ENCODE results near the gene STX16. TPM values are rescaled to one million over a fixed set of nuclear protein-coding genes. Genes with fewer than 3 reads are reported as not detected.

Gene STX16
- total and polyA plus RNA-seq, 8 donors: 50.4 to 105 (median 95.0) TPM

DNA sequence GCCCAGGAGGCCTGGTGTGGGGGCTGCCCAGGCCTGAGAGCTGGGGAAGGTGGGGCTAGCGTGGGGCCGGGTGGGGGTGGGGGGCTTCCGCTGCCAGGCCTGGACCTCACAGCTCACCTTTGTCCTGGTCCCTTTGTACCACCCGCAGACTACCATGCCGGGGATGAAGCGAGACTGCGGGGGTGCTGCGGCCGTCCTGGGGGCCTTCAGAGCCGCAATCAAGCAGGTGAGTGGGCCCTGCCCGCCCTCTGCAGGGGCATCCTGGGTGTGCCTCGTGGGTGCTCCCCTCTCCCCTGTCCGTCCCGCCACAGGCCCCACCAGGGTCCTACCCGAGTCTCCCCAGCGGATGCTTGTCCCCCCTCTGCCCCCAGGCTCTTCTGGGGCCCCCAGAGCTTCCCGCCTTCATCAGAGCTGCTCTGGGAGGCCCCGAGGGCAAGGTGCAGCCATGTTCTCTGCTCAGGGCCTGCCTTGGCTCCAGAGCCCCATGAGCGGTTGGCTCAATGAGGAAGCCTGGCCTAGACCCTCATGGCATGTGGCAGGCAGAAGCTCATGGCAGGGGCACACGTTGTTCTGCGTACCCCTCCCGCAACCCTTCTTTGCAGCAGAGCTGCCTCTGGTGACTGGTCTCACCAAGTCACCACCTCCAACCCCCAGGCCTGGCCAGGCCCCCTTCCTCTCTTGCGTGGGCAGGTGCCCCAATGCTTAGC lies 56.0 kb downstream of the STX16 start:
- ATAC-seq (no peak), DNase-seq (peak in 2 of 4 donors; percentile 20 to 71)
- Histone ChIP-seq H3K4me3 (no peak overlapping the region), H3K27me3 (no peaks in the 10 kb centered on the region), H3K36me3 (peaks cover 0 to 54% of the 10 kb centered on the region in 2 donors), H3K9me3 (no peaks in the 10 kb centered on the region), H3K4me1 (no peaks in the 10 kb centered on the region), H3K27ac (no peak overlapping the region)
- intact Hi-C loops (cut with DNase I): no loop called here
- TF ChIP-seq, protein P1, sequence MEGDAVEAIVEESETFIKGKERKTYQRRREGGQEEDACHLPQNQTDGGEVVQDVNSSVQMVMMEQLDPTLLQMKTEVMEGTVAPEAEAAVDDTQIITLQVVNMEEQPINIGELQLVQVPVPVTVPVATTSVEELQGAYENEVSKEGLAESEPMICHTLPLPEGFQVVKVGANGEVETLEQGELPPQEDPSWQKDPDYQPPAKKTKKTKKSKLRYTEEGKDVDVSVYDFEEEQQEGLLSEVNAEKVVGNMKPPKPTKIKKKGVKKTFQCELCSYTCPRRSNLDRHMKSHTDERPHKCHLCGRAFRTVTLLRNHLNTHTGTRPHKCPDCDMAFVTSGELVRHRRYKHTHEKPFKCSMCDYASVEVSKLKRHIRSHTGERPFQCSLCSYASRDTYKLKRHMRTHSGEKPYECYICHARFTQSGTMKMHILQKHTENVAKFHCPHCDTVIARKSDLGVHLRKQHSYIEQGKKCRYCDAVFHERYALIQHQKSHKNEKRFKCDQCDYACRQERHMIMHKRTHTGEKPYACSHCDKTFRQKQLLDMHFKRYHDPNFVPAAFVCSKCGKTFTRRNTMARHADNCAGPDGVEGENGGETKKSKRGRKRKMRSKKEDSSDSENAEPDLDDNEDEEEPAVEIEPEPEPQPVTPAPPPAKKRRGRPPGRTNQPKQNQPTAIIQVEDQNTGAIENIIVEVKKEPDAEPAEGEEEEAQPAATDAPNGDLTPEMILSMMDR (IDR thresholded peaks at IDR 0.05): no peak

DNA sequence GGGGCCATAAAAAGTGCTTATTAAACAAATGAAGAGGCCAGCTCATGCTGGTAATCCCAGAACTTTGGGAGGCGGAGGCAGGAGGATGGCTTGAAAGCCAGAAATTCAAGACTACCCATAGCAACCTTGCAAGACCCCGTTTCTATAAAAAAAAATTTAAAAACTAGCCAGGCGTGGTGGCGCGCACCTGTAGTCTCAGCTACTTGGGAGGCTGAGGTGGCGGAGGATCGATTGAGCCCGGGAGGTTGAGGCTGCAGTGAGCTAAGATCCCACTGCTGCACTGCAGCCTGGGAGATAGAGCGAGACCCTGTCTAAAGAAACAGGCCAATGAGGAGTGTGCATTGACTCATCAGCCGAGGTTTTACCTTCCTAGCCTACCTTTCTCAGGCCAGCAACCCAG lies 56.7 kb downstream of the STX16 start:
- DNase-seq: peak in 1 of 4 donors; percentile 19
- no peak for ATAC-seq

DNA sequence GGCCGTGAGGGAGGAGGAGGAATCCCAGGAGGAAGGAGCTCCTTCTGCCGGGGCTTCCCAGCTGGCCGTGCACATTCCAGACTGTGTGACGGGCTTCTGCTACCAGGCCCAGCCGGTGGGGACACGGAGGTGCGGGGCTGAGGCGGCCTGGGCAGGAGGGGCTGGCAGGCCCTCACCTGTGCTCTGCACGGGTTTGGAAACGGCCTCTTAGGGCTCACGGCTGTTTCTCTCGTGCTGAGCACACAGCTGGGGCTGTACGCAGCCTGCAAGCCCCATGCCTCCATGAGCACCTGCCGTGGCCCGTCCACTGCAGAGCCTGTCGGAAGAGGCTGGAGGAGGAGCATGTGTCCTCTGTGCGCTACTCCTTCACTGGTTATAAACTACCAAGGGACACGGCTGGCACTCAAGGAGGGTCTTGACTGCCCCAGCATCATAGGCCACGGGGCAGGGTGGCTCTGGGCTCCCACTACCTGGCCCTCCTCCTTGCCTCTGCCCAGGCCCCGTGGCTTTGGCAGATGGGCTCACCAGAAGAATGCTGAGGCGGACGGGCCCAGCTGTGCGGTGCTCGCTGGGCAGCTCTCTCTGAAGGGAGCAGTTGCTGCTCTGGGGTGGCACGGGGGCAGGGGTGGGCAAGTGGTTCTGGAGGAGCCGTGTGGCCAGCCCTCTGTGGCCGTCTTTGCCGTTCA lies 57.3 kb downstream of the STX16 start:
- no peak overlapping the region for H3K27ac ChIP-seq
- no peaks in the 10 kb centered on the region for H3K27me3 ChIP-seq
- intact Hi-C loops (cut with DNase I): no loop called here
- H3K4me1 ChIP-seq: no peaks in the 10 kb centered on the region
- H3K4me3 ChIP-seq: no peak overlapping the region
- TF ChIP-seq, protein P1 (IDR thresholded peaks at IDR 0.05): no peak
- DNase-seq (peak in 2 of 4 donors; percentile 22 to 80), ATAC-seq (no peak)
- H3K9me3 ChIP-seq: no peaks in the 10 kb centered on the region
- peaks cover 0 to 42% of the 10 kb centered on the region in 2 donors for H3K36me3 ChIP-seq

More for the DNA sequence above, 56.7 kb downstream of the STX16 start:
- Histone ChIP-seq H3K9me3 (no peaks in the 10 kb centered on the region), H3K27ac (no peak overlapping the region), H3K36me3 (peaks cover 0 to 48% of the 10 kb centered on the region in 2 donors), H3K4me3 (no peak overlapping the region), H3K4me1 (no peaks in the 10 kb centered on the region), H3K27me3 (no peaks in the 10 kb centered on the region)
- TF ChIP-seq, protein P1 (IDR thresholded peaks at IDR 0.05): no peak
- intact Hi-C loops (cut with DNase I): no loop called here

DNA sequence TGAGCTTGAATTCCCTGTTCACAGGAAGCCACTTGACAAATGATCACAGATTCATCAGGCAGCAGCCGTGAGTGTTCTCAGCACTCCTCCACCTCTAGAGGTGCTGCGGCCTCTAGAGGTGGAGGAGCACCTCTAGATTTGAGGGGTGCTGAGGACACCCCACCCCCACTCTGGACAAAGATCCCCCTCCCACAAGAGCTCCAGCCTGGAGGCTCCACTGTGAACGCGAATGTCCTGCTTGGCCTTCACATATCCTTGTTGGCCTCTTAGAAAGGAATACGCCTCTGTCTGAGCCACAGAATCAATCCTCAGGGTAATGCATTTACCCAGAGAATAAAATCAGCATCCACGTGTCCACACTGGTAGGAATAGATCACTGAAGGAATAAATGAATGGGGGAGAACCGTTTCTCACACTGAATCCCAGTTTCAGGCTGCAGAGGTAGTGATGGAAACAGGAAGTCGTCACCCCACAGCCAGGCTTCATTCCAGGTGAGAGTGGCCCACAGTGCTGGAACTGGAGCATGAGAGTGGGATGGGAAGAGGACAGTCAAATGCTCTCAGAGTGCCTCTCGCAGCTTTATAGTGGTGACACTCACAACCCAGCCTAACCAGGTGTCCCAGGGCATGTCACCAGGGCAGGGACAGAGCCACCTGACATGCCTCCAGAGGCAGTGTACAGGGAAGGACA lies 58.1 kb downstream of the STX16 start:
- Histone ChIP-seq H3K4me1 (no peaks in the 10 kb centered on the region), H3K9me3 (no peaks in the 10 kb centered on the region), H3K27ac (no peak overlapping the region), H3K4me3 (no peak overlapping the region), H3K27me3 (no peaks in the 10 kb centered on the region), H3K36me3 (peaks cover 0 to 40% of the 10 kb centered on the region in 2 donors)
- DNase-seq (peak in 1 of 4 donors; percentile 22), ATAC-seq (no peak)
- intact Hi-C loops (cut with DNase I): no loop called here
- TF ChIP-seq, protein P1 (IDR thresholded peaks at IDR 0.05): no peak

DNA sequence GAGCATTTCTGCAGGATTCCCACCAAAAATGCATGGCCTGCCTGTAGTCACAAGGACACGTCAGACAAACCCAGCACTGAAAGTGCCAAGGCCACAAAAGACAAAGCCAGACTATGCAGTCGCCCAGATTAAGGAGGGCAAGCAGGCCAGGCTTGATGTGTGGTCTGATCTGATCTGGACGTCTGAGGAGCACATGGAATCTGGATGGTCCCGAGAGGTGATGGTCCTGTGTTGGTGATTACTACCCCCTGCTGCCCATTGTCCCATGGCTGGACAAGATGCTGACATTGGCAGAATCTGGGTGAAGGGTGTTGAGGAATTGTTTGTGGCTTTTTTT lies 58.6 kb downstream of the STX16 start:
- TF ChIP-seq, protein P1 (IDR thresholded peaks at IDR 0.05): no peak
- ATAC-seq: no peak
- intact Hi-C loops (cut with DNase I): no loop called here

More for the DNA sequence above, 58.6 kb downstream of the STX16 start:
- Histone ChIP-seq H3K9me3 (no peaks in the 10 kb centered on the region), H3K36me3 (peaks cover 0 to 40% of the 10 kb centered on the region in 2 donors), H3K27ac (no peak overlapping the region), H3K4me1 (no peaks in the 10 kb centered on the region), H3K27me3 (no peaks in the 10 kb centered on the region), H3K4me3 (no peak overlapping the region)
- peak in 1 of 4 donors; percentile 12 for DNase-seq
